Measurements from ENCODE around the gene ZNF275.
"Not testable (repeated sequence)": the region's sequence is repeated elsewhere in the genome, so short reads cannot be mapped to it uniquely, and the experiment has no call there.

The ZNF275 gene

DNA sequence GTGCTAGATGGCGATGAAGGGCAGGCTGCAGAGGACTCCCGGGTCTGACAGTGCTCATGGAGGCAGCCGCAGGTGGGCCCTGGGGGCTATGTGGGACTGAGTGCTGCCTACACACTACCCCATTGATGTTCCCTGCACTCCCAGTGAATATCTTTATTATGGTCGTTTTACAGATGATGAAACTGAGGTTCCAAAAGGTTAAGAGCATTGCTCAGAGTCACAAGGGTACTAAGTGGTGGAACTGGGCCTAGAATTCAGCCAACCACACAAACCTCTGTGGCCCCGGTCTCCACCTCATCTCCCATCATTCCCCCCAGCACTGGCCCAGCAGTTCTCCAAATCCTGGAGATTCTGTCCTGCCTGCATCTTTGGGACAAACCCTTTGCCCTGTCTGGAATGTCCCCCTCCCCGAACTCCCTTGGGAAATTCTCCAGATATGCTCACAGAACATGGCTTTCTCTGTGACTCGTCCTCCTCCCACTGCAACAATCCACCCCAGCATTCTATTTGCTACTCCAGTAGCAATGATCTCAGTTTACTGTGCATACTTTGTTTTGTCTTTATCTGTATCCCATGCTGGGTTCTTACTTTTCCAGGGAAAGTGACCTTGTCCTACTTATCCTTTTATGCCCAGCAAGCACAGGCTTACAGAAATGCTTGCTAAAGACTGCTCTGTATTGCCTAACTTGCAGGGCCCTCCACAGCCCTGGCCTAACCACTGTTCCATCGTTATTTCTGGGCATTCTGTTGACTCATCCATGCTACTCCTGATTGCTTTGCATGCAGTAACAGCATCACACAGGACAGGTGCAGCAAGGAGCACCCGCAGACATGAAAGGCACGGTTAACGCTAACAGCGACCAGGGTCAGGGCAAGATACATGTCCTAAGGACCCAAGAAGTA, 26.4 kb upstream of the ZNF275 start:
- H3K27me3 Mint-ChIP-seq = peaks cover 22 to 26% of the 10 kb centered on the region in 2 donors
- H3K4me1 Mint-ChIP-seq = peaks cover 2 to 26% of the 10 kb centered on the region in 2 donors
- H3K27ac Mint-ChIP-seq = no peak overlapping the region
- DNase-seq (no peak), ATAC-seq (replicated peaks) (no peak)
- H3K9me3 Mint-ChIP-seq = no peaks in the 10 kb centered on the region
- H3K36me3 Mint-ChIP-seq = no peaks in the 10 kb centered on the region
- no peak overlapping the region for H3K4me3 Mint-ChIP-seq

DNA sequence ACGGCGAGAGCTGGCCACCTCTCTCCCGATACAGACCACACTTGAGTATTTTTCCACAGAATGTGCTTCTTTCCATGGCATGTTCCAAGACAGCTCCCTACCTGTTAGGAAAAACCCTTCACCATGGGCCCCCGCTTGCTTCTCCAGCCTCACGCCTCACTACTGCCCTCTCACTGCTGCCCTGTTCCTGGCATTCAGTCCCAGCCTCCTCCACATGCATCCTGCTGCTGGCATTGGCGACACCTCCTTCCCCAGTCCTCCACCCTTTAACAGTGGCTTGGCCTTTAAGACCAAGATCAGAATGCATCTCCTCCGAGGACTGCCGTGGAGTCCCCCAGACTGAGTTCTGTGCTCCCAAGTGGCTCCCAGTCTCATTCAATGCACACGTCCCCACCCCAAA, 23.1 kb upstream of the ZNF275 start:
- H3K9me3 Mint-ChIP-seq = no peaks in the 10 kb centered on the region
- H3K27ac Mint-ChIP-seq = no peak overlapping the region
- peaks cover 4 to 5% of the 10 kb centered on the region in 2 donors for H3K27me3 Mint-ChIP-seq
- ATAC-seq (replicated peaks) = no peak
- H3K36me3 Mint-ChIP-seq = no peaks in the 10 kb centered on the region
- H3K4me1 Mint-ChIP-seq = peaks cover 0 to 1% of the 10 kb centered on the region in 2 donors
- no peak for DNase-seq
- H3K4me3 Mint-ChIP-seq = no peak overlapping the region

DNA sequence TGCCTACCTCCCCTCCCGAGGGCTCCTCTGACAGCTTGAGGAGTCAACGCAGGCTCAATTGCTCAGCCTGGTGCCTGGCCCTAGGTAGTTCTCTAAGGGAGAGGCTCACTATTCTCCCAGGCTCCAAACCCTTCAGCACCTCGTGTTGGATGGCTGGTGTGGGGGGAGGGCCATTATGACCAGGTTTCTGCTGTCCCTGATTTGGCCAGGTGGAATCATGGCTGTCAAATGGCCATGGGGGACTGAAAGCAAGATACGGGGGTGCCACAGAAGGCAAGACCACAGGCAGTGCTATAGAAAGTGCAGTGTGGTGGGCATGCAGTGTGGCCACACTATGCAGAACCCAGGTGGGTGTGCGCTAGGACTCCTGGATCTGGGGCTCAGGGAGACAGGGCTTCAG, 21.9 kb upstream of the ZNF275 start:
- Mint-ChIP-seq H3K4me3 (no peak overlapping the region), H3K4me1 (no peaks in the 10 kb centered on the region), H3K27ac (no peak overlapping the region), H3K9me3 (no peaks in the 10 kb centered on the region), H3K27me3 (peaks cover 4 to 5% of the 10 kb centered on the region in 2 donors), H3K36me3 (no peaks in the 10 kb centered on the region)
- DNase-seq = no peak
- no peak for ATAC-seq (replicated peaks)

DNA sequence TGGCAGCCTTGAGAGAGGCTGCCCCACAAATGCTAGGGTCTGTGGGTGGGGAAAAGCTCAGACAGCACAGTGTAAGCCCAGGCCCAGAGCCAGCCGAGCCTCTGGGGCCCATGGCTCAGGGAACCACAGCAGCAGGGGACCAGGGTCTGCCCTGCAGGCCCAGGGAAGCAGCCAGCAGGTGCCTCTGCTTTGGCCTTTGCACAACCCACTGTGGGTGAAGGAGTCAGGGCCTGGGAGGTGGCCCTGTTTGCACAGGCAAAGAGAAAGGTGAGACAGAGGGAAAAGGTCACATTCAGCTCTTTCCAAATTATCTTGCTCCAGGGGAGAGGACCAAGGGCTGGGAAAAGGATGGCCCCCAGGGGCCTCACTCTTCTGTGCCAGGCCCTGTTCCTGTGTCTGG, 21.1 kb upstream of the ZNF275 start:
- Mint-ChIP-seq H3K27ac (no peak overlapping the region), H3K27me3 (peaks cover 4 to 5% of the 10 kb centered on the region in 2 donors), H3K9me3 (no peaks in the 10 kb centered on the region), H3K36me3 (no peaks in the 10 kb centered on the region), H3K4me3 (no peak overlapping the region), H3K4me1 (no peaks in the 10 kb centered on the region)
- ATAC-seq (replicated peaks) (no peak), DNase-seq (no peak)

DNA sequence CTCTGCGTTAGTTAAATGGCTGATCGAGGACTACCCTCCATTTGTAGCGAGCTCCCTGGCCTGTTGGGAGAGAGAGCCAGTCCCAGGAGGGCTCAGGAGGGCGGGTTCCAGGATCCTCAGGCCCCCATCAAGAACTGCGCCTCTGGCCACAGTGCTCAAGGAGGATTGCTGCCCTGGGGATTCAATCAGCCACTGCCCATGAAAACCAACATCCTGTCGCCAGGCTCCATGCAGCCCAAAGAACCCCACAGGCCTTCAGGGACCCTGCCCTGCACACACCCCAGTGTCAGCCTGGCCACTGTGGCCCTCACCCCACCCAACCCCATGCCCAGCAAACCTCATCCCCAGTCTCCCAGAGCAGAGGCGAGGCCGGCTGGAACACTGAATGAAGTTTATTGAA, 16.6 kb upstream of the ZNF275 start:
- no peaks in the 10 kb centered on the region for H3K36me3 Mint-ChIP-seq
- peaks cover 15 to 22% of the 10 kb centered on the region in 2 donors for H3K27me3 Mint-ChIP-seq
- no peak overlapping the region for H3K4me3 Mint-ChIP-seq
- no peak overlapping the region for H3K27ac Mint-ChIP-seq
- no peak for DNase-seq
- no peak for ATAC-seq (replicated peaks)
- H3K4me1 Mint-ChIP-seq = peaks cover 0 to 3% of the 10 kb centered on the region in 2 donors
- H3K9me3 Mint-ChIP-seq = no peaks in the 10 kb centered on the region

DNA sequence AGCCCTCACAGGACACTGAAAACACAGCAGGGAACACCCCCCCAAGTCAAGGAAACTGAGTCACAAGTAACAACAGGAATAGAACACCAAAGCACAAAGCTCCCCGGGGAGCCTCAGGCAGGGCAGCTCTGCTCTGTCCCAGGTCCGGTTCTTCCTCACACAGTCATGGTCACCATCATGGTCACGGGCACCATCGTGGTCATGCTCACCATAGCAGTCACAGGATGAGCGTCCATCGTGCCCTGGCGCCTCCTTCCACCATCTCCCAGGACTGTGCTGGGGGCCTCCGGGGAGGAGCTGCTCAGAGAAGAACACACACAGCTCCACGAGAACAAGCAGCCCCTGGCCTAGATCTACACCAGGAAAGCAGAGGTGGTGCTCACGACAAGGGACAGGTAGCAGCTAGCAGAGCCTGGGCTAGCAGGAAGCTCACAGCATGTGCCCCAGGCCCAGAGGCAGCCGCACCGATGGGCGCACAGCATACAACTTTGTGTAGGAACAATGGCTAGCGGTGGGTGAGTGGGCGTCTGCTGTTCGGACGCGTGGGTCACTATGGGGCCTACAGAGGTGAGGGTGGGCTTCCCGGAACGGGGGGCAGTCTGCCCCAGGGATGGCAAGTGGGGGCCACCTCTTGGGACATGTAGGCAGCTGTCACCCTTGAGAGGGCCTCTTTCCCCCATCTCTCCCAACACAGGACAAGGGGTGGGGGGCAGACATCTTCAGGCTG, 15.8 kb upstream of the ZNF275 start:
- Mint-ChIP-seq H3K27ac (no peak overlapping the region), H3K4me3 (no peak overlapping the region), H3K4me1 (peaks cover 0 to 3% of the 10 kb centered on the region in 2 donors), H3K27me3 (peaks cover 15 to 22% of the 10 kb centered on the region in 2 donors), H3K9me3 (no peaks in the 10 kb centered on the region), H3K36me3 (no peaks in the 10 kb centered on the region)
- no peak for ATAC-seq (replicated peaks)
- no peak for DNase-seq

DNA sequence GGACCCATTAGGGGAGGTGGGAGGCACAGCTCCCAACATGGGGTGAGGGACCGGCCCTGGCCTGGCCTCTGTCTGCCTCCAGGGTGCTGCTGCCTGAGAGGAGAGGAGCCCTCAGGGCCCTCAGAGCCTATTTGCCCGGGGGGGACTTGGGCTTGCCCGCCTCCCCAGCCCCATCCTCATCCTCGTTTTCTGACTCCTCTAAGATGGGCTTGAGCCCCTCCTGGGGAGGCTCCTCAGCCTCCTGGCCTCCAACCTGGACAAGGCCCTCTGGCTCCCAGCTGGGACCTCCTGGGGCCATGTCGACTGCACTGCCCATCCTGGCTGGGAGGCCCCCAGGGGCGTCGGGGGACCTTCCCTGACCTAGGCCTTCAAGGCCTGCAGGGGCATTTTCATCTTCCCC, 15.1 kb upstream of the ZNF275 start:
- no peak overlapping the region for H3K4me3 Mint-ChIP-seq

DNA sequence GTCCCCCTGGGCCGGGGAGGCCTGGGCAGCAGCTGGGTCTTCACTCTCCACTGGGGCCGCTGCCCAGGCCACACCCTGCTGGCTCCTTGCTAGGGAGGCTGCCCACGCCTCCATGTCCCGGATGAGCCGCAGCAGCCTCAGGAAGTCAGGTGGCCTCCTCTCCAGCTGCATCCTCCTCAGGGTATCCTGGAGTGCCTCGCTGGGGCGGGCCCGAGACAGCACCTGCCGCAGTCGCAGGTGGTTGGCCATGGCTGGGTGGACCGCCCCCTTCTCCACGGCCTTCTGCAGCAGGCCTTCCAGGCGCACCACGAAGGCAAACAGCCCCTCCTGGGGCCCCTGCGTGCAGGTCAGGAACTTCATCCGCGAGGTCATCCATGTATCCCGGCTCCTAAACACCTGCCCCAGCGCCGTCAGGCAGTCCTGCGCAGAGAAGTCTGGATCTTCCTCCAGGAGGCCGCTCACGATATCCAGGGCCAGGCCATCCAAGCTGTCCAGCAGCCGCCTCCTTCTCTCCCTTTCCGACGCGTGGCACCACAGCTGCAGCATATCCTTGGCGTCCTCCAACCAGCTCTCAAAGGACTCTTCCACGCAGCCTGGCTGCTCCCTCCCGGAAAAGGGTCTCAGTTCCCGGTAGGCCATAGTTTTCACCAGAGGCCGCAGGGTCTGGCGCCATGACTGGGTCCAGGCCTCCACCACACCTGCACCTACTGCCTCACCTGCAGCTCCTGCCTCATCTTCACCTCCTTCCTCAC, 14.5 kb upstream of the ZNF275 start:
- H3K27ac Mint-ChIP-seq = no peak overlapping the region
- peaks cover 15 to 31% of the 10 kb centered on the region in 2 donors for H3K27me3 Mint-ChIP-seq
- no peaks in the 10 kb centered on the region for H3K9me3 Mint-ChIP-seq
- H3K4me3 Mint-ChIP-seq = no peak overlapping the region
- H3K36me3 Mint-ChIP-seq = no peaks in the 10 kb centered on the region
- ATAC-seq (replicated peaks) (no peak), DNase-seq (no peak)
- H3K4me1 Mint-ChIP-seq = peaks cover 0 to 3% of the 10 kb centered on the region in 2 donors

More for the DNA sequence above, 15.1 kb upstream of the ZNF275 start:
- DNase-seq (no peak), ATAC-seq (replicated peaks) (no peak)
- Mint-ChIP-seq H3K27ac (no peak overlapping the region), H3K36me3 (no peaks in the 10 kb centered on the region), H3K4me1 (peaks cover 0 to 3% of the 10 kb centered on the region in 2 donors), H3K9me3 (no peaks in the 10 kb centered on the region), H3K27me3 (peaks cover 15 to 24% of the 10 kb centered on the region in 2 donors)

DNA sequence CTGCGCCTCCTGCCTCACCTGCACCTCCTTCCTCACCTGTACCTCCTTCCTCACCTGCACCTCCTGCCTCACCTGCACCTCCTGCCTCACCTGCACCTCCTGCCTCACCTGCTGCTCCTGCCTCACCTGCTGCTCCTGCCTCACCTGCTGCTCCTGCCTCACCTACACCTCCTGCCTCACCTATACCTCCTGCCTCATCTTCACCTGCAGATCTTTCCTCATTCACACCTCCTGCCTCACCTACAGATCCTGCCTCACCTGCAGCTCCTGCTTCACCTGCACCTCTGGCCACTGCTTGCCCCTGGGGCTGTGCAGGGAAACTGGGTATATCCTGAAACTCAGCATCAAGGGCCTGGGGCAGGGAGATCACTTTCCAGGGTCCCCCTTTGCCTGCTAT, 13.9 kb upstream of the ZNF275 start:
- not testable (repeated sequence) for H3K36me3 Mint-ChIP-seq; H3K4me3 Mint-ChIP-seq; H3K9me3 Mint-ChIP-seq; H3K4me1 Mint-ChIP-seq; DNase-seq; ATAC-seq (replicated peaks); H3K27ac Mint-ChIP-seq
- H3K27me3 Mint-ChIP-seq = peaks cover 18 to 35% of the 10 kb centered on the region in 2 donors

DNA sequence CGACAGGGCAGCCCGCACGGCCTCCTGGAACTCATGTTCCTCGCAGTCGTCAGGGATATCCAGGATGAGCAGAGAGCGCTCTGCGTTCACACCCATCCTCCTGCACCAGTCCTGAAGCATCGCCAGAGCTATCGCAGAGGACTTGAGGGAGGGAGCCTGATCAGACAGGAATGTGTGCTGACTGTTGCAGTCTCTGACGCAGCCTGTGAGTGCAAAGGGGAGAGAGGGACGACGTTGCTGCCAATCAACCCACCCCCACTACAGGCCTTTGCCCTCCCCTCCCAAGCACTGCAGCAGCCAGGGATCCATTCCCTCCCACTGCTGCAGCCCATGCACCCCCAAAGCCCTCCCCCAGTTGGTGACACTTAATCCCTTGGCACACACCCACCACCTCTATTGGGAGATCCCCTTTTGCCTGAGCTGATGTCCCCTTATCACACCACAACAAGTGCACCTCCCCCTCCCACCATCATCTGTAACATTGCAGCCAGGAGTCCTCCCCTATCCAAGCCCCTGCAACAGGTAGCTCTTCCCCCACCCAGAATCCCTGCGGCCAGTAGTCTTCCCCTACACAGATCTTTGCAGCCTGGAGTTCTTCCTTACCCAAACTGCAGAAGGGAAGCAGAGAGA, 13.3 kb upstream of the ZNF275 start:
- H3K4me1 Mint-ChIP-seq = peaks cover 0 to 3% of the 10 kb centered on the region in 2 donors
- H3K4me3 Mint-ChIP-seq = no peak overlapping the region
- H3K27me3 Mint-ChIP-seq = peaks cover 23 to 35% of the 10 kb centered on the region in 2 donors
- no peak for DNase-seq
- no peak for ATAC-seq (replicated peaks)
- H3K27ac Mint-ChIP-seq = no peak overlapping the region
- H3K9me3 Mint-ChIP-seq = peaks cover 3 to 7% of the 10 kb centered on the region in 2 donors
- H3K36me3 Mint-ChIP-seq = no peaks in the 10 kb centered on the region

DNA sequence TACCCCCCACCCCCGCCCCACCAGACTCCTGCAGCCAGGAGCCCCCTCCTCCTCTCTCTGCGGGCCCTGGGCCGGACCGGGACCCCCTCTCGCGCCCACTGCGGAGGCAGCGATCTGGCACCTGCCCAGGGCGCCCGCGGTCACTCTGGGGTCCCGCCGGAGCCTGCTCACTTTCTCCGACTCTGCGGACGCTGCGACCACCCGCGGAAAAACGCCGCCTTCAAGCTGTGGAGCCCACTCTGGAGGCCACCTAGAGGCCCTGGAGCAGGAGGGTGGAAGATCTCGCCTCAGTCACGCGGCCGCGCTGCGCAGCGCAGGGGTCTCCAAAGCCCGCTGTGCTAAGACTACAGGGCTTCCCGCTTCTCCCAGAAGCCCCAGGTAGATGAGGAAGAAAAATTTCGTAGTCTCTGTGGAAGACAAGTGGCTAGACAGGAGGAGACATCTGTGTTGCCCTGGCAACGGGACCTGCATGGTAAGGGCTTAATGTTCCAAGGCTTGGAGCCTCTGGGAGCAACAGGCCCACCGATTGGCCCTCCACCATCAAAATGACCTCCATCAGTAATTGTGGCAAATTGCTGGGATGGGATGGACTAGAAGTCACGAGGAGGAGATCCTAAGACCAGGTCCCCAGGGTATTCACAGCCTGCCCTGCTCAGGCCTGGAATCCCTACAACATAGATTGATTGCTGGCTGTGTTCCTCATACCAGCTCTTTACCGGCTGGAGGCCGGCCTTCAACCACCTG, 12.4 kb upstream of the ZNF275 start, which contains the start of gene PNMA6F:
Gene PNMA6F, minus strand, starts transcription at position 387 of the 744 bp plus-strand sequence. CDS start 1,093 bp downstream, outside the sequence.
- Mint-ChIP-seq H3K27me3 (peaks cover 29 to 36% of the 10 kb centered on the region in 2 donors), H3K4me3 (no peak within 1 kb of the TSS)

DNA sequence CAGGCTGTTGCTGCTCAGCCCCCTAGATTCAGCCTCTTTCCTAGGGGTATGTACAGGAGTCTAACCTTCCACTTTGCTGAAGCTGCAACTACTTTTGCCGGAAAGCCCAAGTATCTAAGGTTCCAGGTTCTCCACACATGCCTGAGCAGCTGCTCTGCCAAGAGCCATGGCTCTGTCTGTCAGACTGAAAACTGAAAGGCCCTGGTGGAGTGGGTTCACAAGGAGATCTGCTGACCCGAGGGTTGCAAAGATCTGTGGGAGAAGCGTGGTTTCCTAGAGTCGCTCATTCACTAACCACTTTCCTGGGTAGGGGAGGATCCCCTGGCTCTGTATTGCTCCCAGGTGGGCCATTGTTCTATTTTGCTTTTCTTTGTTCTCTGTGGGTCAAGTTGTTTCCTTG, 6.4 kb upstream of the ZNF275 start:
- H3K4me3 Mint-ChIP-seq = no peak overlapping the region

More for the DNA sequence above, 12.4 kb upstream of the ZNF275 start, which contains the start of gene PNMA6F:
- peaks cover 0 to 3% of the 10 kb centered on the region in 2 donors for H3K4me1 Mint-ChIP-seq
- ATAC-seq (replicated peaks) (no peak), DNase-seq (no peak)
- H3K27ac Mint-ChIP-seq = no peak within 1 kb of the TSS
- peaks cover 3 to 7% of the 10 kb centered on the region in 2 donors for H3K9me3 Mint-ChIP-seq
- H3K36me3 Mint-ChIP-seq = no peaks in the 10 kb centered on the region

DNA sequence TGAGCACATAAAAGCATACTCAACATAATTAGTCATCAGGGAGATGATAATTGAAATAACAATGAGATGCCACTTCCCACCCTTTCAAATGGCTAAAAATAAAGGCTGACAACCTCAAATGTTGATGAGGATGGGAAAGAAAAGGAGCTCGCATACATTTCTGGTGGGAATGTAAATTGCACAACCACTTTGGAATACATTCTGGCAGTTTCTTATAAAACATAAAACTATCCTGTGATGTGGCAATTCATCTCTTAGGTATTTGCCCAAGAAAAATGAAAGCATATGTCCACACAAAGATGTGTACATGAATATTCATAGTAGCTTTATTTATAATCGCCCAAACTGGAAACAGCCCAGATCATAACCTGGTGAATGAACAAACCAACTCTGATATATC, 687 bp upstream of the ZNF275 start:
- Mint-ChIP-seq H3K27ac (no peak overlapping the region), H3K4me1 (peaks cover 17 to 24% of the 10 kb centered on the region in 2 donors), H3K27me3 (peaks cover 0 to 3% of the 10 kb centered on the region in 2 donors), H3K36me3 (peaks cover 7 to 15% of the 10 kb centered on the region in 2 donors), H3K9me3 (peaks cover 6 to 9% of the 10 kb centered on the region in 2 donors), H3K4me3 (peak overlapping the region; percentile 80 to 82)
- ATAC-seq (replicated peaks) (no peak), DNase-seq (no peak)

More for the DNA sequence above, 6.4 kb upstream of the ZNF275 start:
- no peak for DNase-seq
- H3K4me1 Mint-ChIP-seq = peaks cover 0 to 5% of the 10 kb centered on the region in 2 donors
- no peak for ATAC-seq (replicated peaks)
- peaks cover 10 to 17% of the 10 kb centered on the region in 2 donors for H3K9me3 Mint-ChIP-seq
- H3K27me3 Mint-ChIP-seq = peaks cover 23 to 27% of the 10 kb centered on the region in 2 donors
- no peak overlapping the region for H3K27ac Mint-ChIP-seq
- H3K36me3 Mint-ChIP-seq = peaks cover 2 to 5% of the 10 kb centered on the region in 2 donors
